HG02642 (cell line): ENCODE measurements around the gene RNF168.

Source experiments
- ATAC-seq: cut with Tn5 transposase; IDR thresholded peaks from one replicate; pipeline ENCODE4 v1.9.1; 2021; ENCODE audit warnings: mild to moderate bottlenecking; ENCODE audit not compliant: unreplicated experiment, poor library complexity

Gene RNF168

DNA sequence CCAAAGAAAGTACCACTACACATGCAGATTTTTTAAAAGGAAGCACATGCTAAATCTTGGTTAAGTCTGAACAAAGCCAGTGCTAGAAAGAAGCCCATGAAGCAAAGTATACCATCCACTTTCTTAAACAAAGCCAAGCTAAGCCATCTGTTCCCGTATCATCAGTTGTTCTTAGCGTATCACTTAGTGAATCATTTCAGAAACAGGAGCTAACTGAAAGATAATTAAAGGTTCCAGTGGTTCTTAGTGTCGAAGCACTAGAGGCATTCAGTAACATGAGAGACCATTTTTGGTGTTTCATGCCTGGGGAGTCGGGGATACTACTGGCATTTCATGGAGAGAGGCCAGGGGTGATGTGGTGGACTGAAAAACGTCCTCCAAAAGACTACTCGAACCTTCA is 84.2 kb downstream of the RNF168 start:
- no peak for ATAC-seq
